ENCODE data around the gene ARMC8. TPM values are rescaled to one million over a fixed set of nuclear protein-coding genes. Genes with fewer than 3 reads are reported as not detected.

Gene ARMC8
- polyA plus RNA-seq, 2 of the 4 experiments (the other 2 are of a cell fraction): 25.6 to 45.7 TPM

GRCh38 chr3:138186221-138186620, 880 bp upstream of the ARMC8 start:
- DNase-seq (ENCODE audit: low read depth in 1 of 2, low spot score in 1 of 2) (peak in 1 of 2 experiments; percentile 14), ATAC-seq (peak in 1 of 2 experiments; percentile 32; a peak in 3 of 6 replicates), FAIRE-seq (no peak)
- ChIA-PET POLR2A (no interaction called here), CTCF (interaction anchor here (0.9 kb wide), 1 partner anchor 114 kb away, joined by 3 read pairs; no protein-coding TSS in a partner anchor)
- 63% methylated on average over 2 of the region's 2 CpGs for WGBS (ENCODE audit: missing lambda C conversion rate)
- peaks cover 13% of the 10 kb centered on the region for H3K4me1 ChIP-seq
- TF ChIP-seq HOXB5 (CRISPR knock-in tag; IDR thresholded peaks at IDR 0.05): no peak
- TF ChIP-seq PBX3 (IDR thresholded peaks at IDR 0.05): no peak
- no peak for TF ChIP-seq EHMT2 (IDR thresholded peaks at IDR 0.05; ENCODE audit: low read depth)
- H3K4me2 ChIP-seq: peak overlapping the region; percentile 81
- peak overlapping the region; percentile 96 to 97; a peak in 3 of 6 replicates for H3K27ac ChIP-seq
- no peaks in the 10 kb centered on the region for H3K9me3 ChIP-seq
- peak overlapping the region; percentile 93 for H3K4me3 ChIP-seq

GRCh38 chr3:138186803-138187295, 252 bp upstream of the ARMC8 start:
- peak overlapping the region; percentile 93 for H3K4me3 ChIP-seq
- peaks cover 13% of the 10 kb centered on the region for H3K4me1 ChIP-seq
- WGBS (ENCODE audit: missing lambda C conversion rate): 1% methylated on average over 25 of the region's 25 CpGs
- FAIRE-seq: no peak
- CTCF ChIA-PET: interaction anchor here (0.9 kb wide), 1 partner anchor 115 kb away, joined by 3 read pairs; no protein-coding TSS in a partner anchor
- ATAC-seq: peak; percentile 61 to 90
- TF ChIP-seq SMC3 (IDR thresholded peaks at IDR 0.05) (no peak), EHF (CRISPR knock-in tag; IDR thresholded peaks at IDR 0.05) (no peak), MAX (IDR thresholded peaks at IDR 0.05) (no peak), FOXS1 (CRISPR knock-in tag; IDR thresholded peaks at IDR 0.05) (no peak), CTCF (IDR thresholded peaks at IDR 0.05) (no peak), MAFK (IDR thresholded peaks at IDR 0.05; ENCODE audit: partially characterized antibody) (no peak), HMGXB4 (CRISPR knock-in tag; IDR thresholded peaks at IDR 0.05; ENCODE audit: borderline replicate concordance) (no peak), HDAC2 (IDR thresholded peaks at IDR 0.05) (no peak), FOSB (CRISPR knock-in tag; IDR thresholded peaks at IDR 0.05) (no peak), ELK1 (IDR thresholded peaks at IDR 0.05; ENCODE audit: low read depth, low read length) (no peak), BHLHE40 (IDR thresholded peaks at IDR 0.05; ENCODE audit: low read depth, low read length) (no peak), RCOR1 (IDR thresholded peaks at IDR 0.05; ENCODE audit: low read depth, low read length) (no peak), GATA3 (IDR thresholded peaks at IDR 0.05; ENCODE audit: borderline replicate concordance) (no peak), CHD2 (IDR thresholded peaks at IDR 0.05; ENCODE audit: low read length, partially characterized antibody) (no peak), JUN (IDR thresholded peaks at IDR 0.05) (no peak), CBX8 (IDR thresholded peaks at IDR 0.05) (no peak), EP300 (IDR thresholded peaks at IDR 0.05) (no peak)
- H3K4me2 ChIP-seq: peak overlapping the region; percentile 81
- H3K27ac ChIP-seq: peak overlapping the region; percentile 96 to 97
- H3K9me3 ChIP-seq: no peaks in the 10 kb centered on the region
- POLR2A ChIA-PET: interaction anchor here (0.6 to 1.5 kb wide), 3 partner anchors 10 to 13 kb away, joined by 3 to 6 read pairs (median 3); partner anchors contain the start of gene DBR1
- peak; percentile 81 to 91 for DNase-seq (ENCODE audit: low read depth in 1 of 2, low spot score in 1 of 2)
